ENCODE data around the gene CACNG3.

DNA sequence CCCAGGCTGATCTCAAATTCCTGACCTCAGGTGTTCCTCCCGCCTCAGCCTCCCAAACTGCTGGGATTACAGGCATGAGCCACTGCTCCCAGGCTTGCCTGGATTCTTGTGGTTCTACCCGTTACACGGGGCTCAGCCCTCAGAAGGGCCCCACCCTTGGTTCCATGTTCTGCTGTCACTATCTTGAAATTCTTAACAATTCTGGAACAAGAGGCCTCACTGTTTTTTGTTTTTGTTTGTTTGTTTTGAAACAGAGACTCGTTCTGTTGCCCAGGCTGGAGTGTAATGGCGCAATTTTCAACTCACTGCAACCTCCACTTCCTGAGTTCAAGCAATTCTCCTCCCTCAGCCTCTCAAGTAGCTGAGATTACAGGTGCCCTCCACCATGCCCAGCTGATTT is 96.6 kb downstream of the CACNG3 start:
- TF ChIP-seq EZH2 (IDR thresholded peaks at IDR 0.05): no peak
- no peak for TF ChIP-seq POLR2AphosphoS5 (IDR thresholded peaks at IDR 0.05; ENCODE audit: borderline replicate concordance, low read depth, low read length)
- no peak for TF ChIP-seq FOXP2 (optimal IDR thresholded peaks at IDR 0.05; ENCODE audit: control extremely low read depth, extremely low read length, insufficient read depth)
